PC-9 (cell line): ENCODE data around the gene WFDC13.

ENCODE experiments used
- EZH2 ChIP-seq: fragments of 200-600 bp; sonication (generic); IDR thresholded peaks from 2 replicates; pipeline ENCODE4 v1.8.0; 2017; ENCODE audit warnings: antibody characterized with exemption, low read depth
- TF ChIP-seq, protein P1 (sequence below): fragments of 200-600 bp; sonication (generic); conservative IDR thresholded peaks from 2 replicates; pipeline ENCODE4 v1.6.1; 2017; ENCODE audit warnings: mixed run types, antibody characterized with exemption, mild to moderate bottlenecking, moderate library complexity

DNA sequence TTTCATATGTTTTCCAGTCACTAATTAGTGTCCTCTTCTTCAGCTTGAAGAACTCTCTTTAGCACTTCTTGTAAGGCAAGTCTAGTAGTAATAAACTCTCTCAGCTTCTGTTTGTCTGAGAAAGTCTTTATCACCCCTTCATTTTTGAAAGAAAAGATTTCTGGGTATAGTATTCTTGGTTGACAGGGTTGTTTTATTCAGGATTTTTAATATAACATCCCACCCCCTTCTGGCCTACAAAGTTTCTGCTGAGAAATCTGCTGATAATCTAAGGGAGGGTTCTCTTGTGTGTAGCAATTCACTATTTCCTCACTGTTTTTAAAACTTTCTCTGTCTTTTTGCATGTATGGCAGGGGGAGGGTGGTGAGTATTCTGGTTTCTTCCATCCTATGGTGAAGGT lies 22.2 kb upstream of the WFDC13 start:
- TF ChIP-seq, protein P1, sequence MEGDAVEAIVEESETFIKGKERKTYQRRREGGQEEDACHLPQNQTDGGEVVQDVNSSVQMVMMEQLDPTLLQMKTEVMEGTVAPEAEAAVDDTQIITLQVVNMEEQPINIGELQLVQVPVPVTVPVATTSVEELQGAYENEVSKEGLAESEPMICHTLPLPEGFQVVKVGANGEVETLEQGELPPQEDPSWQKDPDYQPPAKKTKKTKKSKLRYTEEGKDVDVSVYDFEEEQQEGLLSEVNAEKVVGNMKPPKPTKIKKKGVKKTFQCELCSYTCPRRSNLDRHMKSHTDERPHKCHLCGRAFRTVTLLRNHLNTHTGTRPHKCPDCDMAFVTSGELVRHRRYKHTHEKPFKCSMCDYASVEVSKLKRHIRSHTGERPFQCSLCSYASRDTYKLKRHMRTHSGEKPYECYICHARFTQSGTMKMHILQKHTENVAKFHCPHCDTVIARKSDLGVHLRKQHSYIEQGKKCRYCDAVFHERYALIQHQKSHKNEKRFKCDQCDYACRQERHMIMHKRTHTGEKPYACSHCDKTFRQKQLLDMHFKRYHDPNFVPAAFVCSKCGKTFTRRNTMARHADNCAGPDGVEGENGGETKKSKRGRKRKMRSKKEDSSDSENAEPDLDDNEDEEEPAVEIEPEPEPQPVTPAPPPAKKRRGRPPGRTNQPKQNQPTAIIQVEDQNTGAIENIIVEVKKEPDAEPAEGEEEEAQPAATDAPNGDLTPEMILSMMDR, result no peak
- no peak for TF ChIP-seq EZH2
